Measurements from ENCODE around the gene RIMS3.
A peak's percentile ranks its signal among the peaks of the same experiment; 100 is the strongest.

Gene RIMS3

GRCh38 chr1:40691538-40692428 is 26.3 kb upstream of the RIMS3 start, which contains the start of gene NFYC:
Gene NFYC, plus strand, starts transcription at chr1:40691704. Its CDS starts 47,140 bp downstream, at chr1:40738844.
- Histone ChIP-seq H3K4me1 (ENCODE audit: insufficient read depth, poor library complexity, severe bottlenecking) (peaks cover 14% of the 10 kb centered on the region), H3K4me3 (ENCODE audit: severe bottlenecking) (peak within 1 kb of the TSS; percentile 69), H3K9me3 (ENCODE audit: severe bottlenecking) (no peaks in the 10 kb centered on the region), H3K27me3 (ENCODE audit: insufficient read depth, poor library complexity, severe bottlenecking) (no peaks in the 10 kb centered on the region), H3K27ac (ENCODE audit: poor library complexity, severe bottlenecking) (peak within 1 kb of the TSS; percentile 82), H3K36me3 (ENCODE audit: low read depth) (no peaks in the 10 kb centered on the region)
- peak; percentile 97 for DNase-seq (ENCODE audit: low spot score)
- no peak for TF ChIP-seq CTCF (IDR thresholded peaks at IDR 0.05; ENCODE audit: poor library complexity, severe bottlenecking)
- ATAC-seq (ENCODE audit: low read depth): peak; percentile 88

- Histone ChIP-seq H3K4me1 (ENCODE audit: insufficient read depth, poor library complexity, severe bottlenecking) (peaks cover 14% of the 10 kb centered on the region), H3K9me3 (ENCODE audit: severe bottlenecking) (no peaks in the 10 kb centered on the region), H3K36me3 (ENCODE audit: low read depth) (no peaks in the 10 kb centered on the region), H3K27ac (ENCODE audit: poor library complexity, severe bottlenecking) (peak overlapping the region; percentile 82), H3K27me3 (ENCODE audit: insufficient read depth, poor library complexity, severe bottlenecking) (no peaks in the 10 kb centered on the region), H3K4me3 (ENCODE audit: severe bottlenecking) (peak overlapping the region; percentile 69)
- TF ChIP-seq CTCF (IDR thresholded peaks at IDR 0.05; ENCODE audit: poor library complexity, severe bottlenecking): no peak
- ATAC-seq (ENCODE audit: low read depth): no peak
- no peak for DNase-seq (ENCODE audit: low spot score)
These were observed 25.5 kb upstream of the RIMS3 start for GRCh38 chr1:40690771-40691537.

GRCh38 chr1:40689737-40690136 is 24.3 kb upstream of the RIMS3 start:
- H3K4me3 ChIP-seq (ENCODE audit: severe bottlenecking): no peak overlapping the region
- no peak for DNase-seq (ENCODE audit: low spot score)
- ATAC-seq (ENCODE audit: low read depth): no peak
- H3K27me3 ChIP-seq (ENCODE audit: insufficient read depth, poor library complexity, severe bottlenecking): no peaks in the 10 kb centered on the region
- no peak for TF ChIP-seq CTCF (IDR thresholded peaks at IDR 0.05; ENCODE audit: poor library complexity, severe bottlenecking)
- H3K9me3 ChIP-seq (ENCODE audit: severe bottlenecking): no peaks in the 10 kb centered on the region
- H3K27ac ChIP-seq (ENCODE audit: poor library complexity, severe bottlenecking): no peak overlapping the region
- H3K36me3 ChIP-seq (ENCODE audit: low read depth): no peaks in the 10 kb centered on the region
- peaks cover 14% of the 10 kb centered on the region for H3K4me1 ChIP-seq (ENCODE audit: insufficient read depth, poor library complexity, severe bottlenecking)

GRCh38 chr1:40687661-40688060 is 22.2 kb upstream of the RIMS3 start:
- Histone ChIP-seq H3K9me3 (ENCODE audit: severe bottlenecking) (no peaks in the 10 kb centered on the region), H3K36me3 (ENCODE audit: low read depth) (no peaks in the 10 kb centered on the region), H3K27me3 (ENCODE audit: insufficient read depth, poor library complexity, severe bottlenecking) (no peaks in the 10 kb centered on the region), H3K4me1 (ENCODE audit: insufficient read depth, poor library complexity, severe bottlenecking) (peaks cover under 1% of the 10 kb centered on the region), H3K4me3 (ENCODE audit: severe bottlenecking) (no peak overlapping the region), H3K27ac (ENCODE audit: poor library complexity, severe bottlenecking) (no peak overlapping the region)
- no peak for ATAC-seq (ENCODE audit: low read depth)
- no peak for TF ChIP-seq CTCF (IDR thresholded peaks at IDR 0.05; ENCODE audit: poor library complexity, severe bottlenecking)
- no peak for DNase-seq (ENCODE audit: low spot score)

Data from RWPE2 (cell line).